Body of pancreas (tissue), 4 donors: Measurements from ENCODE around the gene TNFAIP8. TPM values are rescaled to one million over a fixed set of nuclear protein-coding genes. Genes with fewer than 3 reads are reported as not detected.

Experiments
- ATAC-seq: fragments of 150-250 bp; one replicate; pipeline ENCODE4 v1.9.1; 2016
- DNase-seq, 4 donors: peaks; one replicate each; pipeline ENCODE4 v3.0.0-alpha.2; 2019
- H3K27ac ChIP-seq, 4 donors: fragments of 200-600 bp; sonication (generic); 1 replicate in 3 of 4; 2 replicates in 1 of 4; pipeline versions ENCODE4 v1.5.1 to v1.6.1; 2016 to 2019; ENCODE audit warnings: mild to moderate bottlenecking in 1 of 4, mixed read lengths in 1 of 4, moderate library complexity in 1 of 4
- H3K27me3 ChIP-seq, 2 donors: fragments of 200-600 bp; sonication (generic); one replicate each; pipeline ENCODE4 v1.6.0; 2016; ENCODE audit warnings: mild to moderate bottlenecking in 1 of 2
- H3K36me3 ChIP-seq, 2 donors: fragments of 200-600 bp; sonication (generic); replicated peaks in 1 of 2; 2 replicates each; pipeline ENCODE4 v1.5.1; 2016; ENCODE audit warnings: low read depth in 2 of 2; ENCODE audit not compliant: insufficient read depth in 1 of 2
- H3K4me1 ChIP-seq: fragments of 200-600 bp; sonication (generic); one replicate; pipeline ENCODE4 v1.6.0; 2016
- H3K4me3 ChIP-seq, 2 donors: fragments of 200-600 bp; sonication (generic); 1 replicate in 1 of 2; 2 replicates in 1 of 2; pipeline ENCODE4 v1.5.1; 2016 to 2019
- H3K9me3 ChIP-seq, 3 donors: fragments of 200-600 bp; sonication (generic); 1 replicate in 2 of 3; 2 replicates in 1 of 3; pipeline ENCODE4 v1.5.1; 2016
- POLR2A ChIP-seq, 3 donors: fragments of 450-650 bp; IDR thresholded peaks; one replicate each; pipeline ENCODE4 v1.6.1; 2016; ENCODE audit warnings: antibody characterized with exemption in 3 of 3, mild to moderate bottlenecking in 2 of 3
- WGBS, 2 donors: methylation state at CpG; one replicate each; pipeline ENCODE4 v1.1.5; 2017; 5-methylcytosine and 5-hydroxymethylcytosine counted together
- intact Hi-C: fragments of 100-400 bp; cut with DNase I; formaldehyde crosslinking; loops from one replicate; pipeline ENCODE4 v1.15.1; 2023
- total RNA-seq, 2 donors: library from RNA; depleted of rRNA; stranded (reverse); fragments of >200 nt; gene quantifications; one replicate each; pipeline ENCODE4 v1.1.0, GENCODE V29; 2016
- TF ChIP-seq, protein P1 (sequence below), 7 experiments: fragments of 450-650 bp in 4 of 7; fragments of 200-600 bp in 3 of 7; sonication (generic) in 3 of 7; IDR thresholded peaks; one replicate each; pipeline ENCODE4 v1.5.1; 2016 to 2019; ENCODE audit warnings: antibody characterized with exemption in 7 of 7

Gene TNFAIP8
- total RNA-seq, 2 donors from 2014 or later, result 15.8 to 32.3 TPM

- intact Hi-C loops, result no loop called here
- H3K27ac ChIP-seq, result no peak overlapping the region
- DNase-seq (no peak), ATAC-seq (no peak)
- H3K9me3 ChIP-seq, result no peaks in the 10 kb centered on the region
- H3K36me3 ChIP-seq, result no peaks in the 10 kb centered on the region
- TF ChIP-seq, protein P1, sequence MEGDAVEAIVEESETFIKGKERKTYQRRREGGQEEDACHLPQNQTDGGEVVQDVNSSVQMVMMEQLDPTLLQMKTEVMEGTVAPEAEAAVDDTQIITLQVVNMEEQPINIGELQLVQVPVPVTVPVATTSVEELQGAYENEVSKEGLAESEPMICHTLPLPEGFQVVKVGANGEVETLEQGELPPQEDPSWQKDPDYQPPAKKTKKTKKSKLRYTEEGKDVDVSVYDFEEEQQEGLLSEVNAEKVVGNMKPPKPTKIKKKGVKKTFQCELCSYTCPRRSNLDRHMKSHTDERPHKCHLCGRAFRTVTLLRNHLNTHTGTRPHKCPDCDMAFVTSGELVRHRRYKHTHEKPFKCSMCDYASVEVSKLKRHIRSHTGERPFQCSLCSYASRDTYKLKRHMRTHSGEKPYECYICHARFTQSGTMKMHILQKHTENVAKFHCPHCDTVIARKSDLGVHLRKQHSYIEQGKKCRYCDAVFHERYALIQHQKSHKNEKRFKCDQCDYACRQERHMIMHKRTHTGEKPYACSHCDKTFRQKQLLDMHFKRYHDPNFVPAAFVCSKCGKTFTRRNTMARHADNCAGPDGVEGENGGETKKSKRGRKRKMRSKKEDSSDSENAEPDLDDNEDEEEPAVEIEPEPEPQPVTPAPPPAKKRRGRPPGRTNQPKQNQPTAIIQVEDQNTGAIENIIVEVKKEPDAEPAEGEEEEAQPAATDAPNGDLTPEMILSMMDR (IDR thresholded peaks at IDR 0.05), result no peak
- TF ChIP-seq POLR2A (IDR thresholded peaks at IDR 0.05), result no peak
- no peak overlapping the region for H3K4me3 ChIP-seq
- peaks cover 11% of the 10 kb centered on the region for H3K4me1 ChIP-seq
- H3K27me3 ChIP-seq, result no peaks in the 10 kb centered on the region
- WGBS, 2 donors, result 88 to 90% methylated on average over 3 of the region's 3 CpGs
Observed at GRCh38 chr5:119316906-119317305, 38.9 kb upstream of the TNFAIP8 start.

DNA sequence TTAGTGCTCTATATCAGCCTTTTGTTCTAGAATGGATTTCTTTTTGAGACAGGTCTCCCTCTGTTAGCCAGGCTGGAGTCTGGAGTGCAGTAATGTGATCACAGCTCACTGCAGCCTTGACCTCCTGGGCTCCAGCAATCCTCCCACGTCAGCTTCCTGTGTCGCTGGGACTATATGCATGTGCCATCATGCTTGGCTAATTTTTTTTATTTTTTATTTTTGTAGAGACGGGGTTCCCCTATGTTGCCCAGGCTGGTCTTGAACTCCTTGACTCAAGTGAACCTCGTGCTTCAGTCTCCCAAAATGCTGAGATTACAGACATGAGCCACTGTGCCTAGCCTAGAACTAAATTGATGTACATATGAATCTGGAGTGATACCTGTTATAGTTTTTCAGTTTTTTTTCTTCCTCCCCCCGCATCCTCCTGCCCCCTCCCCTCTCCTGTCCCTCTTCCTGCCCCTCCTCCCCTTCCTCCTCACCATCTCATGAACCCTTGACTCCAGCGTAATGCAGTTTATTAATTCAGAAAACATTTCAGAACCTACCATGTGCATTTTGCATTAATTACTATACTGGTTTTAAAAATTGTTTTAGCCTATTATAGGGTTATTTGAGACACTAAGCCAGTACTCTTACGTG, 37.4 kb upstream of the TNFAIP8 start:
- H3K9me3 ChIP-seq, result no peaks in the 10 kb centered on the region
- H3K4me3 ChIP-seq, result no peak overlapping the region
- intact Hi-C loops, result no loop called here
- H3K36me3 ChIP-seq, result no peaks in the 10 kb centered on the region
- DNase-seq, result no peak
- H3K27me3 ChIP-seq, result no peaks in the 10 kb centered on the region
- H3K4me1 ChIP-seq, result peaks cover 20% of the 10 kb centered on the region
- TF ChIP-seq POLR2A (IDR thresholded peaks at IDR 0.05), result no peak
- TF ChIP-seq, protein P1 (IDR thresholded peaks at IDR 0.05), result no peak
- no peak overlapping the region for H3K27ac ChIP-seq
- ATAC-seq, result no peak
- 77 to 85% methylated on average over 6 to 7 of the region's 7 CpGs for WGBS, 2 donors

GRCh38 chr5:119319401-119319800, 36.4 kb upstream of the TNFAIP8 start:
- ATAC-seq, result no peak
- Histone ChIP-seq H3K4me3 (no peak overlapping the region), H3K27me3 (no peaks in the 10 kb centered on the region), H3K9me3 (no peaks in the 10 kb centered on the region), H3K27ac (no peak overlapping the region), H3K4me1 (peaks cover 30% of the 10 kb centered on the region), H3K36me3 (no peaks in the 10 kb centered on the region)
- 82 to 85% methylated on average over 5 of the region's 5 CpGs for WGBS, 2 donors
- TF ChIP-seq, protein P1 (IDR thresholded peaks at IDR 0.05), result no peak
- TF ChIP-seq POLR2A (IDR thresholded peaks at IDR 0.05), result no peak
- intact Hi-C loops, result no loop called here
- DNase-seq, result no peak

GRCh38 chr5:119319890-119320289, 35.9 kb upstream of the TNFAIP8 start:
- 92 to 96% methylated on average over 5 of the region's 5 CpGs for WGBS, 2 donors
- Histone ChIP-seq H3K27me3 (no peaks in the 10 kb centered on the region), H3K4me3 (no peak overlapping the region), H3K9me3 (no peaks in the 10 kb centered on the region), H3K4me1 (peaks cover 34% of the 10 kb centered on the region), H3K36me3 (no peaks in the 10 kb centered on the region), H3K27ac (no peak overlapping the region)
- DNase-seq (no peak), ATAC-seq (no peak)
- intact Hi-C loops, result no loop called here
- TF ChIP-seq, protein P1 (IDR thresholded peaks at IDR 0.05), result no peak
- no peak for TF ChIP-seq POLR2A (IDR thresholded peaks at IDR 0.05)
